Measurements from ENCODE around the gene BMPR1A. TPM values are rescaled to one million over a fixed set of nuclear protein-coding genes. Genes with fewer than 3 reads are reported as not detected.

Gene BMPR1A
- total RNA-seq, 5 donors from 2014 or later (not counting 1 experiment from before 2014, with no cell fraction given): 7.8 to 15.0 (median 11.4) TPM

- H3K4me3 ChIP-seq (ENCODE audit: control insufficient read depth in 1 of 2, extremely low read depth in 1 of 2, low read length in 1 of 2): no peak overlapping the region
- ATAC-seq (replicated peaks in 1 of 4) (no peak), DNase-seq (no peak)
- POLR2A ChIA-PET: no interaction called here
- H3K9me3 ChIP-seq: no peaks in the 10 kb centered on the region
- H3K9me3 Mint-ChIP-seq: no peaks in the 10 kb centered on the region
- no peaks in the 10 kb centered on the region for H3K36me3 ChIP-seq (ENCODE audit: control insufficient read depth in 2 of 2, extremely low read depth in 1 of 2, insufficient read depth in 1 of 2, low read length in 1 of 2)
- WGBS (ENCODE audit: insufficient coverage): 100% methylated on average over 2 of the region's 14 CpGs
- H3K27me3 Mint-ChIP-seq: peaks cover 13 to 15% of the 10 kb centered on the region in 2 donors
- H3K27me3 ChIP-seq (replicated peaks in 1 of 2; ENCODE audit: control insufficient read depth in 2 of 2, extremely low read depth in 1 of 2, insufficient read depth in 2 of 2, low read length in 1 of 2): peaks cover 3 to 6% of the 10 kb centered on the region in 2 experiments
- no peak overlapping the region for H3K4me3 Mint-ChIP-seq
- H3K4me1 Mint-ChIP-seq: peaks cover 5 to 10% (median 9%) of the 10 kb centered on the region in 3 donors
- no peak overlapping the region for H3K27ac Mint-ChIP-seq
- H3K36me3 Mint-ChIP-seq: no peaks in the 10 kb centered on the region
- no peak overlapping the region for H3K27ac ChIP-seq (ENCODE audit: low read length)
- CTCF ChIA-PET: no interaction called here
- peaks cover 0 to 7% of the 10 kb centered on the region in 2 experiments for H3K4me1 ChIP-seq (ENCODE audit: control insufficient read depth in 1 of 2, extremely low read depth in 1 of 2, insufficient read depth in 2 of 2, low read length in 2 of 2)
These were observed 30.3 kb upstream of the BMPR1A start for GRCh38 chr10:86725980-86726676.

- H3K4me1 ChIP-seq (ENCODE audit: control insufficient read depth in 1 of 2, extremely low read depth in 1 of 2, insufficient read depth in 2 of 2, low read length in 2 of 2): peaks cover 0 to 7% of the 10 kb centered on the region in 2 experiments
- H3K36me3 ChIP-seq (ENCODE audit: control insufficient read depth in 2 of 2, extremely low read depth in 1 of 2, insufficient read depth in 1 of 2, low read length in 1 of 2): no peaks in the 10 kb centered on the region
- H3K27ac ChIP-seq (ENCODE audit: low read length): no peak overlapping the region
- CTCF ChIA-PET: no interaction called here
- POLR2A ChIA-PET: no interaction called here
- no peak overlapping the region for H3K4me3 ChIP-seq (ENCODE audit: control insufficient read depth in 1 of 2, extremely low read depth in 1 of 2, low read length in 1 of 2)
- peaks cover 5 to 10% (median 9%) of the 10 kb centered on the region in 3 donors for H3K4me1 Mint-ChIP-seq
- no peaks in the 10 kb centered on the region for H3K9me3 ChIP-seq
- no peaks in the 10 kb centered on the region for H3K36me3 Mint-ChIP-seq
- ATAC-seq (replicated peaks in 1 of 4) (no peak), DNase-seq (no peak)
- 80% methylated on average over 1 of the region's 1 CpG for WGBS (ENCODE audit: insufficient coverage)
- no peaks in the 10 kb centered on the region for H3K9me3 Mint-ChIP-seq
- peaks cover 3 to 6% of the 10 kb centered on the region in 2 experiments for H3K27me3 ChIP-seq (replicated peaks in 1 of 2; ENCODE audit: control insufficient read depth in 2 of 2, extremely low read depth in 1 of 2, insufficient read depth in 2 of 2, low read length in 1 of 2)
- H3K27me3 Mint-ChIP-seq: peaks cover 8 to 13% of the 10 kb centered on the region in 2 donors
- H3K27ac Mint-ChIP-seq: no peak overlapping the region
- H3K4me3 Mint-ChIP-seq: no peak overlapping the region
These were observed 29.8 kb upstream of the BMPR1A start for GRCh38 chr10:86726677-86726999.

- Histone ChIP-seq H3K27ac (ENCODE audit: low read length) (no peak overlapping the region), H3K4me1 (ENCODE audit: control insufficient read depth in 1 of 2, extremely low read depth in 1 of 2, insufficient read depth in 2 of 2, low read length in 2 of 2) (peaks cover 0 to 7% of the 10 kb centered on the region in 2 experiments), H3K9me3 (no peaks in the 10 kb centered on the region), H3K27me3 (replicated peaks in 1 of 2; ENCODE audit: control insufficient read depth in 2 of 2, extremely low read depth in 1 of 2, insufficient read depth in 2 of 2, low read length in 1 of 2) (peaks cover 3 to 6% of the 10 kb centered on the region in 2 experiments), H3K36me3 (ENCODE audit: control insufficient read depth in 2 of 2, extremely low read depth in 1 of 2, insufficient read depth in 1 of 2, low read length in 1 of 2) (no peaks in the 10 kb centered on the region), H3K4me3 (ENCODE audit: control insufficient read depth in 1 of 2, extremely low read depth in 1 of 2, low read length in 1 of 2) (no peak overlapping the region)
- DNase-seq (no peak), ATAC-seq (replicated peaks in 1 of 4) (no peak)
- Mint-ChIP-seq H3K36me3 (no peaks in the 10 kb centered on the region), H3K4me3 (no peak overlapping the region), H3K27ac (no peak overlapping the region), H3K4me1 (peaks cover 5 to 9% (median 8%) of the 10 kb centered on the region in 3 donors), H3K9me3 (no peaks in the 10 kb centered on the region), H3K27me3 (peaks cover 4 to 11% of the 10 kb centered on the region in 2 donors)
- ChIA-PET POLR2A (interaction anchor here in 1 of 2 donors (0.6 kb wide), 1 partner anchor 11 kb away, joined by 3 read pairs; no protein-coding TSS in a partner anchor), CTCF (no interaction called here)
- WGBS (ENCODE audit: insufficient coverage): 91% methylated on average over 5 of the region's 6 CpGs
These were observed 28.9 kb upstream of the BMPR1A start for GRCh38 chr10:86727470-86727869.

- H3K4me1 Mint-ChIP-seq: peaks cover 4 to 6% (median 6%) of the 10 kb centered on the region in 3 donors
- no peak overlapping the region for H3K27ac ChIP-seq (ENCODE audit: low read length)
- H3K27ac Mint-ChIP-seq: no peak overlapping the region
- H3K4me1 ChIP-seq (ENCODE audit: control insufficient read depth in 1 of 2, extremely low read depth in 1 of 2, insufficient read depth in 2 of 2, low read length in 2 of 2): peaks cover 0 to 4% of the 10 kb centered on the region in 2 experiments
- WGBS (ENCODE audit: insufficient coverage): 86% methylated on average over 3 of the region's 3 CpGs
- no peaks in the 10 kb centered on the region for H3K9me3 Mint-ChIP-seq
- POLR2A ChIA-PET: interaction anchor here in 1 of 2 donors (0.6 kb wide), 1 partner anchor 11 kb away, joined by 3 read pairs; no protein-coding TSS in a partner anchor
- H3K27me3 ChIP-seq (replicated peaks in 1 of 2; ENCODE audit: control insufficient read depth in 2 of 2, extremely low read depth in 1 of 2, insufficient read depth in 2 of 2, low read length in 1 of 2): peaks cover 3% of the 10 kb centered on the region in 2 experiments
- CTCF ChIA-PET: interaction anchor here in 1 of 2 donors (0.5 kb wide), 1 partner anchor 25 kb away, joined by 10 read pairs; no protein-coding TSS in a partner anchor
- ATAC-seq (replicated peaks in 1 of 4): no peak
- H3K9me3 ChIP-seq: no peaks in the 10 kb centered on the region
- peaks cover 4 to 11% of the 10 kb centered on the region in 2 donors for H3K27me3 Mint-ChIP-seq
- H3K4me3 ChIP-seq (ENCODE audit: control insufficient read depth in 1 of 2, extremely low read depth in 1 of 2, low read length in 1 of 2): no peak overlapping the region
- H3K36me3 ChIP-seq (ENCODE audit: control insufficient read depth in 2 of 2, extremely low read depth in 1 of 2, insufficient read depth in 1 of 2, low read length in 1 of 2): no peaks in the 10 kb centered on the region
- DNase-seq: no peak
- no peak overlapping the region for H3K4me3 Mint-ChIP-seq
- no peaks in the 10 kb centered on the region for H3K36me3 Mint-ChIP-seq
These were observed 28.4 kb upstream of the BMPR1A start for GRCh38 chr10:86728056-86728455.

GRCh38 chr10:86729677-86730076, 26.7 kb upstream of the BMPR1A start:
- no peaks in the 10 kb centered on the region for H3K4me1 Mint-ChIP-seq
- H3K27ac ChIP-seq (ENCODE audit: low read length): no peak overlapping the region
- H3K36me3 ChIP-seq (ENCODE audit: control insufficient read depth in 2 of 2, extremely low read depth in 1 of 2, insufficient read depth in 1 of 2, low read length in 1 of 2): no peaks in the 10 kb centered on the region
- H3K9me3 Mint-ChIP-seq: no peaks in the 10 kb centered on the region
- ATAC-seq (replicated peaks in 1 of 4): no peak
- no peaks in the 10 kb centered on the region for H3K9me3 ChIP-seq
- CTCF ChIA-PET: no interaction called here
- H3K36me3 Mint-ChIP-seq: no peaks in the 10 kb centered on the region
- peaks cover 4 to 11% of the 10 kb centered on the region in 2 donors for H3K27me3 Mint-ChIP-seq
- POLR2A ChIA-PET: interaction anchor here in 1 of 2 donors (0.5 kb wide), 1 partner anchor 163 kb away, joined by 6 read pairs; no protein-coding TSS in a partner anchor
- peaks cover 2 to 3% of the 10 kb centered on the region in 2 experiments for H3K27me3 ChIP-seq (replicated peaks in 1 of 2; ENCODE audit: control insufficient read depth in 2 of 2, extremely low read depth in 1 of 2, insufficient read depth in 2 of 2, low read length in 1 of 2)
- DNase-seq: no peak
- 27% methylated on average over 1 of the region's 1 CpG for WGBS (ENCODE audit: insufficient coverage)
- H3K4me1 ChIP-seq (ENCODE audit: control insufficient read depth in 1 of 2, extremely low read depth in 1 of 2, insufficient read depth in 2 of 2, low read length in 2 of 2): no peaks in the 10 kb centered on the region
- no peak overlapping the region for H3K4me3 Mint-ChIP-seq
- no peak overlapping the region for H3K27ac Mint-ChIP-seq
- H3K4me3 ChIP-seq (ENCODE audit: control insufficient read depth in 1 of 2, extremely low read depth in 1 of 2, low read length in 1 of 2): no peak overlapping the region

GRCh38 chr10:86730227-86730626, 26.2 kb upstream of the BMPR1A start:
- no peak overlapping the region for H3K4me3 Mint-ChIP-seq
- DNase-seq (no peak), ATAC-seq (replicated peaks in 1 of 4) (no peak)
- ChIA-PET POLR2A (interaction anchor here (0.5 to 0.7 kb wide), 2 partner anchors 163 to 1942 kb away, joined by 6 to 7 read pairs; no protein-coding TSS in a partner anchor), CTCF (interaction anchor here in 1 of 2 donors (0.7 kb wide), 1 partner anchor 18 kb away, joined by 9 read pairs; no protein-coding TSS in a partner anchor)
- no peak overlapping the region for H3K27ac Mint-ChIP-seq
- Histone ChIP-seq H3K9me3 (no peaks in the 10 kb centered on the region), H3K27me3 (replicated peaks in 1 of 2; ENCODE audit: control insufficient read depth in 2 of 2, extremely low read depth in 1 of 2, insufficient read depth in 2 of 2, low read length in 1 of 2) (peaks cover 2 to 3% of the 10 kb centered on the region in 2 experiments), H3K4me3 (ENCODE audit: control insufficient read depth in 1 of 2, extremely low read depth in 1 of 2, low read length in 1 of 2) (no peak overlapping the region), H3K36me3 (ENCODE audit: control insufficient read depth in 2 of 2, extremely low read depth in 1 of 2, insufficient read depth in 1 of 2, low read length in 1 of 2) (no peaks in the 10 kb centered on the region), H3K4me1 (ENCODE audit: control insufficient read depth in 1 of 2, extremely low read depth in 1 of 2, insufficient read depth in 2 of 2, low read length in 2 of 2) (no peaks in the 10 kb centered on the region), H3K27ac (ENCODE audit: low read length) (no peak overlapping the region)
- WGBS (ENCODE audit: insufficient coverage): 100% methylated on average over 1 of the region's 1 CpG
- H3K36me3 Mint-ChIP-seq: no peaks in the 10 kb centered on the region
- no peaks in the 10 kb centered on the region for H3K9me3 Mint-ChIP-seq
- peaks cover 4 to 11% of the 10 kb centered on the region in 2 donors for H3K27me3 Mint-ChIP-seq
- H3K4me1 Mint-ChIP-seq: no peaks in the 10 kb centered on the region

Measured in T-cell (primary cell).